ENCODE data around the gene MYH15.

- TF ChIP-seq SIN3A (conservative IDR thresholded peaks at IDR 0.05 in 1 of 2, IDR thresholded peaks at IDR 0.05 in 1 of 2; ENCODE audit: low read depth in 1 of 2, low read length in 2 of 2) (no peak), TAF7 (optimal IDR thresholded peaks at IDR 0.05; ENCODE audit: borderline replicate concordance, low read depth, low read length) (no peak), TEAD4 (IDR thresholded peaks at IDR 0.05; ENCODE audit: low read depth, low read length) (no peak), CTCF (IDR thresholded peaks at IDR 0.05; ENCODE audit: control extremely low read depth in 1 of 3, insufficient read depth in 1 of 3, low read depth in 1 of 3, low read length in 3 of 3) (no peak), KDM5A (IDR thresholded peaks at IDR 0.05; ENCODE audit: low read length) (no peak), JUND (IDR thresholded peaks at IDR 0.05; ENCODE audit: low read length) (no peak), CEBPB (IDR thresholded peaks at IDR 0.05; ENCODE audit: low read depth, low read length) (no peak), BRCA1 (IDR thresholded peaks at IDR 0.05; ENCODE audit: low read depth, low read length) (no peak), SRF (IDR thresholded peaks at IDR 0.05; ENCODE audit: low read depth, low read length) (no peak), USF2 (IDR thresholded peaks at IDR 0.05; ENCODE audit: low read length) (no peak), MAFK (IDR thresholded peaks at IDR 0.05; ENCODE audit: low read depth, low read length) (no peak)
These were observed 27.7 kb upstream of the MYH15 start for GRCh38 chr3:108538083-108538482.
